HG02610 (cell line): ENCODE results near the gene FIBCD1.
"Not testable (repeated sequence)": the region's sequence is repeated elsewhere in the genome, so short reads cannot be mapped to it uniquely, and the experiment has no call there.

Source experiments
- ATAC-seq: cut with Tn5 transposase; IDR thresholded peaks from one replicate; pipeline ENCODE4 v1.9.1; 2021; ENCODE audit warnings: mild to moderate bottlenecking, moderate library complexity; ENCODE audit not compliant: unreplicated experiment

The FIBCD1 gene

DNA sequence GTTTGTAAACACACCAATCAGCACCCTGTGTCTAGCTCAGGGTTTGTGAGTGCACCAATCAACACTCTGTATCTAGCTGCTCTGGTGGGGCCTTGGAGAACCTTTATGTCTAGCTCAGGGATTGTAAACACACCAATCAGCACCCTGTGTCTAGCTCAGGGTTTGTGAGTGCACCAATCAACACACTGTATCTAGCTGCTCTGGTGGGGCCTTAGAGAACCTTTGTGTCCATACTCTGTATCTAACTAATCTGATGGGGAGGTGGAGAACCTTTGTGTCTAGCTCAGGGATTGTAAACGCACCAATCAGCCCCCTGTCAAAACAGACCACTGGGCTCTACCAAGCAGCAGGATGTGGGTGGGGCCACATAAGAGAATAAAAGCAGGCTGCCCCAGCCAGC lies 28.4 kb downstream of the FIBCD1 start:
- ATAC-seq = not testable (repeated sequence)

DNA sequence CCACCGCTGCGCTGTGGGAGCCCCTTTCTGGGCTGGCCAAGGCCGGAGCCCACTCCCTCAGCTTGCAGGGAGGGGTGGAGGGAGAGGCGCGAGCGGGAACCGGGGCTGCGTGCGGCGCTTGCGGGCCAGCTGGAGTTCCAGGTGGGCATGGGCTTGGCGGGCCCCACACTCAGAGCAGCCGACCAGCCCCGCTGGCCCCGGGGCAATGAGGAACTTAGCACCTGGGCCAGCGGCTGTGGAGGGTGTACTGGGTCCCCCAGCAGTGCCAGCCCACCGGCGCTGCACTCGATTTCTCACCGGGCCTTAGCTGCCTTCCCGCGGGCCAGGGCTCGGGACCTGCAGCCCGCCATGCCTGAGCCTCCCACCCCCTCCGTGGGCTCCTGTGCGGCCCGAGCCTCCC lies 29.0 kb downstream of the FIBCD1 start:
- ATAC-seq = not testable (repeated sequence)

DNA sequence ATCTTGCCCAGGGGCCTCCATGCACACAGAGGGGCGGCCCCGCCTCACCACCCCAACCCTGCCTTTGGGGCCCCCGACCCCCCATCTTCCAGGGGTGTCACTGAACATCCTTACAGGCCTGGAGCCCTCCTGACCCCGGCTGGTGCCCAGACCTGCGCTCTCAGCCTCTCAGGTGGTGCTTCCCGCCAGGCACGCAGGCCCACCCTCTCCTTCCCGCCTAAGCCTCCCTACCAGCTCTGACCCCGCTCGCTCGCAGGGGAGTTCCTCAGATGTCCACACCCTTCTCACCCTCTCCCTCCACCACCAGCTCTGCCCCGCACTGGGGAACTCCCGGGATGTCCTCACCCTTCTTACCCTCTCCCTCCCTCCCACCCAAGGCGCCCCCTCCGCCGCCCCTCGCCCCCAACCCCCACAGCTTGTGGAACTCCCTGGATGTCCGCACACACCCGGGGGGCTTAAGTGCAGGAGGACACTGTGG lies 30.1 kb downstream of the FIBCD1 start:
- no peak for ATAC-seq

DNA sequence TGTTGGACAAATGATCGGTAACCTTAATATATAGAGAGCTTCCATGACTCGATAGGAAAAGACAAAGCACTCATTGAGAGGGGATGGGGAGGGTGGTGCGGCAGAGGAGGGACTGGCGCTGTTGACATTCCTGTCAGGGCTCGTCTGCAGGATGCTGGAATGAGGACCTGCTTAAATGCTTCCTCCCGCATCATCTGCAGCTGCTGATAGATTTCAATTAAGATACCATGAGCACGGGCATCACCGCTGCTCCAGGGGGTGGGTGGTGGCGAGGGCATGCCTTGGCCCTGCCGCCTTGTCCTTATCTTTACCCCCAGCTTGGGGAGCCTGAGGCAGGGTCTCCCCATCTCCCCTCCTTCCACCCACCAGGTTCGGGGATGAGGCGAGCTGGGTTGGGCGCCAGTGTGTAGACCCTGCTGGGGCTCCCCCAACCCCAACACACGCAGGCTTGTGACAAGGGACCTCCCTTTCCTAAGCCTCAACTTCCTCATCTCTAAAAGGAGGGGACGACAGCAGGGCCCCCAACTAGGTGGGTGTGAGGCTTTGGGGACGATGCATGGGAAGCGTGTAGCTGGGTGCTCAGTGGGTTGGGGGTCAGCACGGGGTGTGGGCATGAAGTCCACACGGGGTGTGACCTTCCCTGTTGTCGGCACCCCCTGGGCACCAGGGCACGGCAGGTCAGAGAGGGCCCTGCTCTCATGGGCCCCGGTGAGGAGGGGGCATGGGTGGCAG lies 30.7 kb downstream of the FIBCD1 start:
- no peak for ATAC-seq

DNA sequence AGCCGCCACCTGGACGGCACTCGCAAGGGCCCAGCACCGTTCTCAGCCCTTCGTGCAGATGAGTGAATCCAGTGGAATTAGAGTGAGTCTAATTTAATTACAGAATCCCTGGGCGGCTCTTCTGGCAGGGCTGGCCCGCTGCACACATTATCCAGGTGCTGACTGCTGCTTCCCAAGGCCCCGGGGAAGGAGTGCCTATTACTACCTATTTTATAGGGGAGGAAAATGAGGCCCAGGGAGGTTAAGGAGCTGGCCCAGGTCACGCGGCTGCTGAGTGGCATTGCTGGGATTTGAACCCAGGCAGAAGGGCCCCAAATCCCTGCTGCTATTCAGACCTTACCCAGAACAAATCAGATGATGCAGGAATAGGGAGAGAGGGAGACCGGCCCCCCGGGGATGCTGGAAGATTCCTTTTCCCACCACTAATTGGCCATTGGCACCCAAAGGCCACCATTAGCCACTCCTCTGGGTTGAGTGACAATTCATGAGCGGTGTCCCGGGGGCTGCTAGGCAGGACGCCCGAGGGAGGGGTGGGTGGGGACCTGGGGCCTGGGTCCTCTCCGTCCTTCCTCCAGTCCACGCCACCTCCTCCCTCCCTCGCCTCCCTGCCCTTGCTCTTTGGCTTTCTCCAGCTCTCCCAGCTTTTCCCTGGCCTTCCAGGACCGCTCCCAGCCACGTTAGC lies 32.2 kb downstream of the FIBCD1 start:
- no peak for ATAC-seq

DNA sequence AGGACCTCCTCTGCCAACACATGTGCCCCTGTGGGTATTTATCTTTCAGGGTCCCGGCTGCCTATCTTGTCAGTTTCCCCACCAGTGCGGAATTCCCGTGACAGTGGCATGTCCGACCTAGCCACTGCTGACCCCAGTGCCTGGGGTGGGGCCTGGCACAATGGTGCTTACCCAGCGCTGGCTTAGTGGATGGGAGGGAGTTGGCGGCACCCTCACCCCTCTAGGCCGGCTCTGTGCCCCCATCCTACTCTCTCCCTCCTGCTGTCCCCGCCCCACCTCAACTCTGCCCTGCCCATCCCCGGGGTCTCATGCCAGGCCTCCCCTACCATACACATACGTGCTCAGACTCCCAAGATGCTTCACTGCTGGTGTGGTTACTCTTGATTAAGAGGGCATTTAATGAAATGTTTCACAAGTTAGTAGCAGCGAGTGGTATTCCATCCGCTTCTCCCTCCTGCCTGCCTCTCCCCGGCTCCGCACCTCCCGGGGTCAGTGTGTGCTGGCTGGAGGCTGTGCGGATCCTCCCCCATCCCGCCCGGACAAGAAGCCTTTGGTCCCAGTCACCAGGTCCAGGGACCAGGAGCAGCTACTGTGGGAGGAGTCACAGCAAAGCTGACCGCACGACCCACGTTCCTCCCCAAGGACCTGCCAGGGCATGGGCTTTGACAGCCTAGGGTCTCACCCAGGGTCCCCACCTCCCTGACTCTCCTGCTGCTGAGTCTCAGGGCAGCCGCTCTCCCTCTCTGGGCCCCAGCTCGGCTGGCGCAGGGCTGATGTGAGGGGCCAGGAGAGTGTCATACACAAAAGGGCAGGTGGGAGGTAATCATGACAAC lies 32.9 kb downstream of the FIBCD1 start:
- ATAC-seq = no peak

DNA sequence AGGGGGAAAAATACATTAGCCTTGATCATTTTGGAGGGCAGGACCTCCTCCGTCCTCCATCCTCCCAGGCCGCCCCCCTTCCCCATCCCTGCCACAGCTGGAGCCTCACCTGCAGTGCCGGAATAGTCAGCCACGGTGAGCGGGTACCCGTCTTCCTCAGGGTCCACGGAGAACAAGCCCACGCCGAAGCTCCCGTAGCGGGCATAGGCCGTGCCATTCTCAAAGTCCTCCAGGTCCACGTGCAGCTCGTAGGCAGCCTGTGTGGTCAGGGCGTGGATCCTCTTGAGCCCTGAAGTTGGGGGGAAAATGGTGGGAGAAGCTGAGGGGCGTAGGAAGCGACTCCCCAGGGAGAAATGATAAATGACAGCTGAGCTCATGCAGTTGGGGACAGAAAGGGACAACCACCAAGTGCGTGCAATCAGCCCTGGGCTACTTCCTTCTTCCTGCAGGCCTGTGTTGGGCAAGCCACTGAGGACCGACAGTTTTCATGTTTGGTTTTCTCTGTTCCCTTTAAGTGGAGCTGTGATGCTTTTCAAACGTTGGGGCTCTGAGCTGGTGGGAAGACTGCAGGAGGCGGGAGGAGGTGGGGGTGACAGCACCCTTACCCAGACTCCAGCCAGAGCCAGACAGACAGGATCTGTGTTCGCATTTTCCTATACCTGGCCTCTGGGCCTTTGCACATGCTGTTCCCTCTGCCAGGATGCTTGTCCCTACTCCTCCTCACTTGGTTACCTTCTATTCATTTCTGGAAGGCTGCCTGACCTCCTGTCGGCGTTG lies 33.7 kb downstream of the FIBCD1 start:
- ATAC-seq = no peak

DNA sequence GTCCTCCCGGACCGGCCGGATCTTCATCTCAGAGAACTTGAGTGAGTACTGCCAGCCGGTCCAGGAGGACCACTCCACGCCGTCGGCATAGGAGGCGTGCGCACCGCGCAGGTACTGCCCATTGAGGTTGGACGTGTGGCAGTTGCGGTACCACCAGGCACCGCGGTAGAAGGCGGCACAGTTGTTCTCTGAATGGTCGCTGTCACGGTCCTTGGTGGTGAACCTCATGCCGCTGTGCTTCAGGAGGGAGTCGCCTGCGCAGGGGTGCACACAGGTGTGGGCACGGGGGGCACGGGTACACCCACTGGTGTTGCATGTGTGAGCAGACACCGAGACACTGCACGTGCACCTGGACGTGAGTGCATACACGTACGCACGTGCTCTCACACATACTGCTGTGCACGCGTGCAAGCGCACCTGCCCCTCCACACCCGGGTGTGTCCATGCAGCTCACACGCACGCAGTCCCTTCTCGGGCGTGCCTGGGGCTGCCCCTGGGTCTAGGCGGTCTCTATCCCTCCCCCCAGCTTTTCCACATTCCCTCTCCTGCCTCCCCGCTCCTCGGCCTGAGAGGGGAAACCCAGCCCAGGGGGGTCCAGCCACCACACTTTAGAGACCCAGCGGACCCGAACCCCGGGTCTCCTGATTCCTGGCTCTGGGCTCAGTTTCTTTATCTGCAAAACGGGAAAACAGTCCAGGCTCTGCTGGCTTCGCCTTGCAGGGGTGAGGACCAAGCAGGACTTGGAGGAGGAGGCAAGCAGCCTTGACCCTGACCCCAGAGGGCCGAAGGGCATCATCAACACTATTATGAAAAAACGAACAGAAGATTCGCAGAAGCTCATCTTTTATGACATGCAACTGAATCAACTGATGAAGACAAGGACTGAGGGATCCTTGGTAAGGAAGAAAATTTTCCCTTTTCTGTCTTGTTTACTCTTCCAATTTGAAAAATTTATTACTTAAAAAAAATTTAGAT lies 34.7 kb downstream of the FIBCD1 start:
- ATAC-seq = no peak

DNA sequence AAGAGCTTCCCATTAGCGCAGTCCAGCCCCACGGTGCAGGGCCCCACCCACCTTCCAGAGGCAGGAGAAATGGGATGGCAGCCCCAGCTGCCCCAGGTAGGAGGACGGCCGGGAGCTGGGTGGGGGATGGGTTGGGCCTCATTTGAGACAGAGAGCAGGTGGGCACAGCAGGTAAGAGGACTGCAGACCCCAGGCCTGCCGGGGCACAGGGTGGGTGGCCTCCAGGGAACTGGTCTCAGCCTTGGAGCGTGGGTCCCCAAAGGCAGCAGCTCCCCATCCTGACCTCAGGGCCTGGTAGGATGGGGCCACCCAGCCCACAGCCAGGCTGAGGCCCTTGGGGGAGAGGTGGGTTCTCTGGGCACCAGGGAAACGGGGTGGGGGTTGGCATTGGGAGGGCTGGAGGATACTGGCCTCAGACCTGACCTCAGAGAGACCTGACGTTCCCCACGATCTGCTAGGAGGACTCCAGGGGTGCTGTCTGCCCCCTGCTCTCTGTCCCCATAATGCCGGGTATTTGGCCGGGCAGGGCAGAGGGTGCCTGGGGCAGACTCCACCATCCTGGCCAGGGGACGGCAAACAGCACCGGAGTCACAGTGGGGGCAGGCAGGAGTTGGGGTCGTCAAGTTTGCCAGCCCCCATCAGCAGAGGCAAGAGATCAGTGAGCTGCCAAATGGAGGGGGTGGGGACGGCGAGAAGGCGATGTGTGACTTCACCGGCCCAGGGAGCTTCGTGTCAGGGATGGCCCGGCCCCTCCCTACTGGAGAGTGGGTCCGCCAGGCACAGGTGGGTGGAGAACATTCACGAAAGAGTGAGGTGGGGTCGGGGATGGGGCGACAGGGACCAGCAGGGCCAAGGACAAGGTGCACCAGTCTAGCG lies 35.6 kb downstream of the FIBCD1 start:
- ATAC-seq = no peak

DNA sequence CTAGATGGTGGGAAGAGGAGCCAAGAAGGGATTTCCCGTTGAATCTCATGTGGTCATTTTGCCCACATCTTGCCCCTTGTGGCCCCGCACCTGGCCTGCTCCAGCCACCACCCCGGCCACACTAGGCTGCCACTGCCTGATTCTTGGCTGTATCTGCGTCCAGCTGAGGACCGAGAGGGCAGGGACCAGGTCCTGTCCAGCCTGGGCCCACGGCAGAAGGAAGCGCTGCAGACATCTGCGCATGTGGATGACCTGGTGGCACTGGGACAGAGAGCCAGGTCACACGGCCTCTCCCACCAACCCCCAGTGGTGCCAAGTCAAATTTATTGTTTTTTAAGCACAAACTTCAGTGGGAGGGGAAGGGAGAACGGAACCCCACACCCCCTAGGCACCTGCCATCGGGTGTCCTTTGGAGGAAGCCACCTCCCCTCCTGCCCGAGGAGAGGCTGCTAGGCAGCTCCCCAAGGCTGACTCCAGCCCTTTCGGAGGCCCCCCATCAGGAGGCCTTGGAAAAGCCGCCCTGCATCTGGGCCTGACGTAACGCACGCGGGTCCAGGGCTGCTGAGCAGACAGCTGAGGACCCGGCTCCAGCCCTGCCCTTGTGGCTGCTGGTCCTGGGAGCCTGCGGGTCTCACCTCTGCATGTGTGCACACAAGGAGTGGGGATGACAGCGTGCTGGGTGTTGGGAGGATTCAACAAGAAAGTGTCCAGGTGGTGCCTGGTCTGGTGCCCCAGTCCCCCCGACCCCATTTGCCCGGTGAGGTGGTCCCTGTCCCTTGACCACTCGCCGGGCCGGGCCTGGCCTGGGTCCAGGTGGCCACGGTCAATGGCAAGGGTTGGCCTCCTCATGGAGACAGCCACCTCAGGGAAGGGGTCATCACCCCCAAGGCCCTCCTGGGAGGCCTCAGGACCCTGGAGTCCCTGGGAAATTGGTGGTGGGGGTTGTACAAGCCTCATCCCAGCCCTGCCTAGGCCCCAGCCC lies 36.6 kb downstream of the FIBCD1 start:
- ATAC-seq = no peak

DNA sequence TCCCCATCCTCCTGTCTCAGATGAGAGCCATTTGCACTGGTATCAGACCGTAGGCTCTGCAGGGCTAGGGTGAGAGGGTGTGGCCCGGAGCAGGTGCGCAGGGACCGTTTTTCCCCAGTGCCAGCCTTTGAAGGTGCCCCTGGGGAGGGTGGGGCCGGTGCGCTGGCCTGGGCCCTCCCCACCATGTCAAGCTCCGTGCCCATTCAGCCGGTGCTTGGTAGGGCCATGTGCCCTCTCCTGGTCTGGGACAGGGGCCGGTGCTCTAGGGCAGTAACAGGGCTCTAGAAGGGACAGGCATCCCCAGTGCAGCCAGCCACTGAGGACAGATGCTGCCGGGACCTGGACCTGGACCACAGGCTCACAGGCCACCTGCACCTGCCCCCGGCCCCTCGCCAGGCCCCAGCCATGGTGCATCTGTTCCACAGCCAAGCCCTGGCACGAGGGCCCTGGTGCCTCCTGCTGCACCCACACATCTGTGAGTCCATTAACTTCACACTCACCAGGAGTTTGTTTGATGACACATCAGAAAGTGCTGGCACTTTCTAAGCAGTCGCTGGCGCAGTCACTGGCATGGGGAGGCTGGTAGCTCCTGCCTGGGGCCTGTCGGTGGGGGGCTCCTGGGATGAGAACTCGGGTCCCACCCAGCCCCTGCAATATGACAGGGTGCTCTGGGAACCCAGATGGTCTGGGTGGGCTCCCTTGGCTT lies 37.4 kb downstream of the FIBCD1 start:
- no peak for ATAC-seq

DNA sequence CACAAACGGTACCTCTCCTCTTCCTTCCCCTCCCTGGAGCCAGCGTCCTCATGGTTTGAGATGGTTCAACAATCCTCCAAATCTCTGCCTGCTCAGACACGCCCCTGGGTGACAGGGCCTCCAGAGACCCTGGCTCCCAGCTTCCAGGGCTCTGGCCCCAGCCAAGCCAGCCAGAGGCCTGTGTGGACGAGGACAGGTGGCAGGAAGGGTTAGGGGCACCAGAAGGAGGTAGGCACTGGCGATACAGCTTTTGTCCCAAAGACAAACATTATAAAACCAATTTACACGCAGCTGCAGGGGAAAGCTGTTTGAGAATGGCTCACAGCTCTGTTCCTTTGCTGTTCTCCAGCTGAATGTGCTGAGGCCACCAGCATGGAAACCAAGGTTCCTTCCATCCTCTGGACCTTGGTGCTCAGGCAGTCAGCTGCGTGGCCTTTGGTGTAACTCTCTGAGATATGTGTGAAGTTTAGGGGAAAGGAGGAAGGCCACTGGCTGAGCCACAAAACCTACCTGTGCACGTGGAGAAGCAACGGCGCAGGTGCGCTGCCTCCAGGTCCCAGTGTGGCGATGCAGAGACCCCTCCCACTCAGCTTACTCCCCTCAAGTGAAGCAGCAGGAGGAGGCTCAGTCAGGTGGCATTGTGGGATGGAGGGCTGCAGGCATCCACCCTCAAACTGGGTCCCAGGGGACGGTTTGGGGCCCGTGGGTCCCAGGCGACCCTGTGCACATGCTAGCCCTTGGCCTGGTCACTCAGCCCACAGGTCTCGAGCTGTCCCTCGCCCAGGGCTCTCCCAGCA lies 38.1 kb downstream of the FIBCD1 start:
- no peak for ATAC-seq

DNA sequence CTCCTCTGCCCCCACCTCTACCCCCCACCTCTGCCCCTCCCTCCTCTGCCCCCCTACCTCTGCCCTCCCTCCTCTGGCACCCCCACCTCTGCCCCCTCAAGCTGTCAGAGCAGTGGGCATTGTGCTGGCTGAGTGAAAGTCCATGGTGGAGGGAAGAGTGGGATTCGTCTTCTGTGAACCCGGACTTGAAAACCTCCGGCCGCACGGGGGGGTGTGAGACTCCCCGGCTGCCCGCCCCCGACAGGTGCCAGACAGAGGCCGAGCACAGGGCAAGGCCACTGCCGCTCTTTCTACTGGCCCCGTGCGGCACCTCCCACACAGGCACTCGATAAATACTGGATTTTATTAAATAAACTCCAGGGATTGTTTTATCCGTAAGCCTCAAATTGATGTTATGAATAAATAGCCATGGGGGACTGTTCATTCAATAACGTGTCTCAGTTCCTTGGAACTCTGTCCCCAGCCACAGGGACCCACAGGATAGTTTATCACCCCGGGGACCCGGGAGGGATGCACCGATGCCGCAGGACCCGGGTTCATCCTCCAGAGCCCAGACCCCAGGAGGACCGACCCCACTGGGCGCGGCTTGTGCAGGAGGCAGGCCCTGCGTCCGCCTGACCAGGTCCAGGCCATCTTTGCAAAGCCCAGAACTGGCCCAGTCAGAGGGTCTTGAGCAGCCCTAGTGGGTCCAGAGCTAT lies 39.8 kb downstream of the FIBCD1 start:
- ATAC-seq = no peak

DNA sequence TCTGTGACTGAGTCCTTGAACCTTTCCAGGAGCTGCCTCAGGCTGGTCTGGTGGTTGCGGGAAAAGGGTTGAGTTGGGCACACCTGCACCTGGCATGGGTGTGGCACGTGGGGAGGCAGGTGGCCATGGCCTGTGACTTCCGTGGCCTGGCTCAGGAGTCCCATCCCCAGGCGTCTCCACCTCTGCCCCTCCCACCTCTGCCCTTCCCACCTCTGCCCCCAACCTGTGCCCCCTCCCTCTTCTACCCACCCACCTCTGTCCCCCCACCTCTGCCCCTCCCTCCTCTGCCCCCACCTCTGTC lies 40.5 kb downstream of the FIBCD1 start:
- ATAC-seq = no peak

DNA sequence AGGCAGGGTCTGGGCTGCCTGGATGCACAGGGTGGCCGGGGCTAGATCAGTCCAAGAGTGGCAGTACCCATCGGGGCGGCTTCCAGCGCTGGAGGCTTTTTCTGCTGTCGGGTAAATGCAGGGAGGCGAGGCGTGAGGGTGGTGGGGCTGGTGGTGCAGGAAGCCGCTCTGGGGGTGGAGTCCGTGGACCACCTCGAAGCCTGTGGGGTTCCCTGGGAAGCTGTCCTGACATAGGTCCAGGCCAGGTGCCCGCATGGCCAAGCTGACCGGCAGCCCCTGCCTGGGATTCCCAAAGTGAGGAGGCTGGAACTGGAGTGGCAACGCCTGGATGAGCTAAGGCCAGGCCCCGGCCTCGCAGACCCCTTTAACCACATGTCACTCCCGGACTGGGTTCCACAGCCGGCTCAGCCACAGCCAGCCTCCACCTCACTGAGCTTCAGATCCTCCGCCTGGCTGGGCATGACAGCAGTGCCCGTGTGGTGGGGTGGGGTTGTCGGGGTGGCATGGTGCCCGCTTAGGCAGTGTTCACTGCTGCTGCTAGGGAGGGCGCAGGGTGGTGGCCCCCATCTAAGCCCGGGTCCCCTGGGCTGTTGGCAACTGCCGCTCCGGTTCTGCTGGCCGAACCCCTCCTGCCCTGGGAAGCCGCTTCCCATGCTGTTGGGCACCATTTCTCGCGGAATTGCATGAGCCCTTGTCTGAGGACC lies 41.0 kb downstream of the FIBCD1 start:
- ATAC-seq = no peak
